ENCODE measurements around the gene GNB1.

Gene GNB1

DNA sequence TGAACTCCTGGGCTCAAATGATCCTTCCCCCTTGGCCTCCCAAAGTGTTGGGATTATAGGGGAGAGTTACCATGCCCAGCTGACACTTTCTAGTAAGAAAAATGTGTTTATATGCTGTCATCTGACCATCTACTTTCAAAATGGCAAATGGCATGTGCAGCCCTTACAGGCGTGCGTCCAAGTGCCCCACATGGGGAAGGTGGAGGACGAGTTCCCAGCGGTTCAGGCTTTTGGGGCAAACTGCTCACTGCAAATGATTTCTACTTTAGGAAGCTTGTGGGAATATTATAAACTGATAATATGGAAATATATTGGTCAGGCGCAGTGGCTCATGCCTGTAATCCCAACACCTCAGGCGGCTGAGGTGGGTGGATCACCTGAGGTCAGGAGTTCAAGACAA is 71.1 kb downstream of the GNB1 start:
- Histone ChIP-seq H3K4me1 (ENCODE audit: insufficient read depth, low read length) (no peaks in the 10 kb centered on the region), H3K4me3 (ENCODE audit: low read length) (no peak overlapping the region), H3K27ac (ENCODE audit: low read length) (no peak overlapping the region), H3K9me3 (ENCODE audit: insufficient read depth, low read depth, low read length) (no peaks in the 10 kb centered on the region), H3K36me3 (ENCODE audit: insufficient read depth, low read depth, low read length) (peaks cover 72% of the 10 kb centered on the region), H3K27me3 (ENCODE audit: insufficient read depth, low read length) (no peaks in the 10 kb centered on the region), H3K9ac (ENCODE audit: low read depth, low read length) (no peak overlapping the region)

DNA sequence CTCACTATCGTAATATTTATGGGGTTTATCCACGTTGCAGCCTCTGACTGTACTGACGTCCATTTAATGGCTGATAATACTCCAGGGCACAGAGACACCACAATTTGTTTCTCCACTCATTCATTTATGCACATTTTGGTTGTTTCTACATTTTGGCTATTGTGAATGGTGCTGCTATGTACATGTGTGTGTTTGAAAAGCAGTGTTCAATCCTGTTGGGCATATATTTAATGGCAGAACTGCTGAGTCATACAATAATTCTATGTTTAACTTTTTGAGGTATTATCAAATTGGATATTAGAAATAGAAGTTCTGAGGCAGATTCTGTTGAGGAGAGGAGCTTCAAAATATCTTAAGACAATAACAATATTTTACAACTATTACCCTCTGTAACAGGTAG is 73.7 kb downstream of the GNB1 start:
- no peaks in the 10 kb centered on the region for H3K27me3 ChIP-seq (ENCODE audit: insufficient read depth, low read length)
- H3K27ac ChIP-seq (ENCODE audit: low read length) = no peak overlapping the region
- H3K36me3 ChIP-seq (ENCODE audit: insufficient read depth, low read depth, low read length) = peaks cover 73% of the 10 kb centered on the region
- no peak overlapping the region for H3K4me3 ChIP-seq (ENCODE audit: low read length)
- H3K4me1 ChIP-seq (ENCODE audit: insufficient read depth, low read length) = no peaks in the 10 kb centered on the region
- no peak overlapping the region for H3K9ac ChIP-seq (ENCODE audit: low read depth, low read length)
- no peaks in the 10 kb centered on the region for H3K9me3 ChIP-seq (ENCODE audit: insufficient read depth, low read depth, low read length)

DNA sequence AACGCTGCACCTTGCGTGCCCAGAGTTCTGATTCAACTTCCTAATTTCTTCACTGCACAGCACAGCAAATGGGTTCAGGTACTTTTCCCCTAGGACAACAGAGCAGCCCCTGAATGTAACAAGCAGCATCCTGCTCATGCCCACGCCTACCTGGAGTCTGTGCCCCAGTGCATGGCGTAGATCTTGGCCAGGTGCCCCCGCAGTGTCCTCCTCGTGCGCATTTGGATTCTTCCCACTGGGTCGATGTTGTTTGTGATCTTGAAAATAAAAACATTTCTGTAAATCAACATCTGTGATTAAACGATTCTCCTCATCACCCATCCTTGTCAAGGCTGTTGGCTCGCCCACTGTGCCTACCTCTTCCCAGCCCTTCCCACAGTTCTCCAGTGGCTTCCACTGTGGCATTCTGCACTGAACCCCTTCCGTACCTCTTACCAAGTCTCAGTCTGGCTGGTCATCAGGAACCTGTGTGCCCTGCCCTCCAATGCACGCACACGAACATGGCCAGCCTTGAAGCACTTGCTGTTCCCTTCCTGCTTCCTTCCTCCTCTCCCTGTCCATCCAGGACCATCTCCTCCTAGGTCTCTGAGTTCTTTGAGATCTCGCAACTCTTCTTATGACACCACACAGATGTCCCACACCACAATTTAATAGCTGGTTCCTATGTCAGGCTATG is 75.1 kb downstream of the GNB1 start:
- H3K27ac ChIP-seq (ENCODE audit: low read length) = no peak overlapping the region
- no peaks in the 10 kb centered on the region for H3K4me1 ChIP-seq (ENCODE audit: insufficient read depth, low read length)
- H3K4me3 ChIP-seq (ENCODE audit: low read length) = no peak overlapping the region
- peaks cover 72% of the 10 kb centered on the region for H3K36me3 ChIP-seq (ENCODE audit: insufficient read depth, low read depth, low read length)
- no peaks in the 10 kb centered on the region for H3K27me3 ChIP-seq (ENCODE audit: insufficient read depth, low read length)
- H3K9ac ChIP-seq (ENCODE audit: low read depth, low read length) = no peak overlapping the region
- H3K9me3 ChIP-seq (ENCODE audit: insufficient read depth, low read depth, low read length) = no peaks in the 10 kb centered on the region

GRCh38 chr1:1809489-1809888 is 81.4 kb downstream of the GNB1 start:
- Histone ChIP-seq H3K9ac (ENCODE audit: low read depth, low read length) (no peak overlapping the region), H3K27ac (ENCODE audit: low read length) (no peak overlapping the region), H3K27me3 (ENCODE audit: insufficient read depth, low read length) (no peaks in the 10 kb centered on the region), H3K4me3 (ENCODE audit: low read length) (no peak overlapping the region), H3K4me1 (ENCODE audit: insufficient read depth, low read length) (no peaks in the 10 kb centered on the region), H3K36me3 (ENCODE audit: insufficient read depth, low read depth, low read length) (peaks cover 87% of the 10 kb centered on the region), H3K9me3 (ENCODE audit: insufficient read depth, low read depth, low read length) (no peaks in the 10 kb centered on the region)

DNA sequence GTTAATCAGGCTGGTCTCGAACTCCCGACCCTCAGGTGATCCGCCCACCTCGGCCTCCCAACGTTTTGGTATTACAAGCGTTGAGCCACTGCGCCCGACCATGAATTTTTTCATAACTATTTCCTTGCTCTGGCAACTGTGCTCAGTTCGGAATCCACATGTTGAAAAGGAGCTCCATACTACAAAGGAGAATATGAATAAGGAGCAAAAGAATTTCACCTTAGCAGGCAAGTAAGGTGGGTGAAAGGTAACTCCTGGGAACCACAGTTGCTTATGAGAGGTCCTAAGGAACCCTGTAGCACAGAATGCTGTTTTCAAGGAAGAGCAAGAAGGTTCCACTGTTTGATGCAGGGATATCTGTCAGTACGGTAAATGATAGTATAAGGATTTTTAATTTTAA is 82.7 kb downstream of the GNB1 start:
- Histone ChIP-seq H3K9ac (ENCODE audit: low read depth, low read length) (no peak overlapping the region), H3K27ac (ENCODE audit: low read length) (no peak overlapping the region), H3K9me3 (ENCODE audit: insufficient read depth, low read depth, low read length) (no peaks in the 10 kb centered on the region), H3K4me3 (ENCODE audit: low read length) (no peak overlapping the region), H3K27me3 (ENCODE audit: insufficient read depth, low read length) (no peaks in the 10 kb centered on the region), H3K36me3 (ENCODE audit: insufficient read depth, low read depth, low read length) (peaks cover 85% of the 10 kb centered on the region), H3K4me1 (ENCODE audit: insufficient read depth, low read length) (no peaks in the 10 kb centered on the region)

- H3K4me1 ChIP-seq (ENCODE audit: insufficient read depth, low read length) = no peaks in the 10 kb centered on the region
- H3K9me3 ChIP-seq (ENCODE audit: insufficient read depth, low read depth, low read length) = no peaks in the 10 kb centered on the region
- no peak overlapping the region for H3K4me3 ChIP-seq (ENCODE audit: low read length)
- no peaks in the 10 kb centered on the region for H3K27me3 ChIP-seq (ENCODE audit: insufficient read depth, low read length)
- no peak overlapping the region for H3K27ac ChIP-seq (ENCODE audit: low read length)
- H3K9ac ChIP-seq (ENCODE audit: low read depth, low read length) = no peak overlapping the region
- H3K36me3 ChIP-seq (ENCODE audit: insufficient read depth, low read depth, low read length) = peaks cover 88% of the 10 kb centered on the region
Measured at GRCh38 chr1:1806890-1807289, 84.0 kb downstream of the GNB1 start.

GRCh38 chr1:1804301-1804700 is 86.6 kb downstream of the GNB1 start:
- no peak overlapping the region for H3K4me3 ChIP-seq (ENCODE audit: low read length)
- no peaks in the 10 kb centered on the region for H3K27me3 ChIP-seq (ENCODE audit: insufficient read depth, low read length)
- no peaks in the 10 kb centered on the region for H3K9me3 ChIP-seq (ENCODE audit: insufficient read depth, low read depth, low read length)
- H3K4me1 ChIP-seq (ENCODE audit: insufficient read depth, low read length) = no peaks in the 10 kb centered on the region
- H3K27ac ChIP-seq (ENCODE audit: low read length) = no peak overlapping the region
- H3K9ac ChIP-seq (ENCODE audit: low read depth, low read length) = no peak overlapping the region
- H3K36me3 ChIP-seq (ENCODE audit: insufficient read depth, low read depth, low read length) = peaks cover 92% of the 10 kb centered on the region

- Histone ChIP-seq H3K9ac (ENCODE audit: low read depth, low read length) (no peak overlapping the region), H3K27ac (ENCODE audit: low read length) (no peak overlapping the region), H3K4me1 (ENCODE audit: insufficient read depth, low read length) (no peaks in the 10 kb centered on the region), H3K9me3 (ENCODE audit: insufficient read depth, low read depth, low read length) (no peaks in the 10 kb centered on the region), H3K4me3 (ENCODE audit: low read length) (no peak overlapping the region), H3K27me3 (ENCODE audit: insufficient read depth, low read length) (no peaks in the 10 kb centered on the region), H3K36me3 (ENCODE audit: insufficient read depth, low read depth, low read length) (peaks cover 91% of the 10 kb centered on the region)
Measured at GRCh38 chr1:1802871-1803270, 88.0 kb downstream of the GNB1 start.

DNA sequence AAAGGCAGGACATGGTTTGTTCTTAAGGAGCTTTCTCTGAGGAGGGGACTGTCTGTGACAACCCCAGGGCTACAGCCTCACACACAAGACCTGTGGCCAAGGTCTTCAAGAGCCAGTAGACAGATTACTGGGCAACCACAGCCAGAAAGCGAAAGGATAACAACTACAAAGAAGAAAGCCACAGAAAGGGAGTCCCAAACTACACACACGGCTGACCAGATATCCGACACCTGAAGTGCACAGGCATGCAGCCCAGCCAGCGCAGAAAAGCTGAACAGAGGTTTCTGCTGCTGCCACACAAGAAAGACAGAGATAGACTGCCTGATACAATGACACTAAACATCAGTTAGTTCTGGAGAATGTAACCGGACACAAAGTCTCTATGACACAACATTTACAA is 91.2 kb downstream of the GNB1 start:
- Histone ChIP-seq H3K9me3 (ENCODE audit: insufficient read depth, low read depth, low read length) (no peaks in the 10 kb centered on the region), H3K4me1 (ENCODE audit: insufficient read depth, low read length) (no peaks in the 10 kb centered on the region), H3K9ac (ENCODE audit: low read depth, low read length) (no peak overlapping the region), H3K27me3 (ENCODE audit: insufficient read depth, low read length) (no peaks in the 10 kb centered on the region), H3K27ac (ENCODE audit: low read length) (no peak overlapping the region), H3K4me3 (ENCODE audit: low read length) (no peak overlapping the region), H3K36me3 (ENCODE audit: insufficient read depth, low read depth, low read length) (peaks cover 94% of the 10 kb centered on the region)

- Histone ChIP-seq H3K9ac (ENCODE audit: low read depth, low read length) (no peak overlapping the region), H3K4me3 (ENCODE audit: low read length) (no peak overlapping the region), H3K27me3 (ENCODE audit: insufficient read depth, low read length) (no peaks in the 10 kb centered on the region), H3K4me1 (ENCODE audit: insufficient read depth, low read length) (no peaks in the 10 kb centered on the region), H3K9me3 (ENCODE audit: insufficient read depth, low read depth, low read length) (no peaks in the 10 kb centered on the region), H3K27ac (ENCODE audit: low read length) (no peak overlapping the region), H3K36me3 (ENCODE audit: insufficient read depth, low read depth, low read length) (peaks cover 98% of the 10 kb centered on the region)
Measured at GRCh38 chr1:1797731-1798341, 93.1 kb downstream of the GNB1 start.

DNA sequence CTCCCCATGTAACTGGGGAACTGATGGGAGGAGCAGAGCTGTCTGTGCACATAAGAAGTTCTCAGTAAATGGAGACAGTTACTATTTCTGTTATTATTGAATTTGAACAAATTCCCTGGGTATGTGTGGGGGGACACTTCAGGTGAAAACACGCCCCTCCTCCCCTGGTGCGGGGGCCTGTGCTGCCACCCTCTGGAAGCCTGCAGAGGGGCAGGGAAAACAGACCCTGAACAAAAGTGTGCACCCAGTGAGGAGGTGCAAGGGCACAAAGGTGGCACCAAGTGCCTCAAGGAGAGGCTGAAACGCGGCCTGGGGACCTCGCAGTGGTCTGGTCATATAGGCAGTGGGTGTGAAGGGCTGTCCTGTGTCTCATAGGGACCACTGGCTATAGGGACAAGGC is 94.4 kb downstream of the GNB1 start:
- no peaks in the 10 kb centered on the region for H3K27me3 ChIP-seq (ENCODE audit: insufficient read depth, low read length)
- H3K9me3 ChIP-seq (ENCODE audit: insufficient read depth, low read depth, low read length) = no peaks in the 10 kb centered on the region
- no peak overlapping the region for H3K4me3 ChIP-seq (ENCODE audit: low read length)
- peaks cover 98% of the 10 kb centered on the region for H3K36me3 ChIP-seq (ENCODE audit: insufficient read depth, low read depth, low read length)
- no peak overlapping the region for H3K27ac ChIP-seq (ENCODE audit: low read length)
- H3K4me1 ChIP-seq (ENCODE audit: insufficient read depth, low read length) = no peaks in the 10 kb centered on the region
- no peak overlapping the region for H3K9ac ChIP-seq (ENCODE audit: low read depth, low read length)

DNA sequence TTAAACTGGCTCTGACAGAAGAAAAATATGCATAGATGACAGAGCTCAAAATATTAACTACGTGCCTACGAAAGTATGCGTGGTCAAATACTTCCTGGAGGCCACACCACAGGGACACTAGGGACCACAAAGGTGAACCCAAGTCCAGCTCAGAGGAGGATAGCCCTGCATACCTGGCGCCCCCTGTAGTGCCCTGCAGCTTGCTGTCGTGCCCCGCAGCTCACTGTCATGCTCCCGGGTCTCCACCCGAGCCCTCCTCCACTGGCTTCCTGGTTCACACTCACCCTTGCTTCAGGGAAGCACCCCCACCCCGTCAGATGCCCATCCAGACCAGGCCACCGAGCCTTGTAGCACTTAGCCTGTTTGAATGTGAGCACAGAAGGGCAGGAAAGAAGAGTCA is 95.9 kb downstream of the GNB1 start:
- Histone ChIP-seq H3K27ac (ENCODE audit: low read length) (no peak overlapping the region), H3K4me1 (ENCODE audit: insufficient read depth, low read length) (no peaks in the 10 kb centered on the region), H3K27me3 (ENCODE audit: insufficient read depth, low read length) (no peaks in the 10 kb centered on the region), H3K4me3 (ENCODE audit: low read length) (no peak overlapping the region), H3K36me3 (ENCODE audit: insufficient read depth, low read depth, low read length) (peaks cover 95% of the 10 kb centered on the region), H3K9ac (ENCODE audit: low read depth, low read length) (no peak overlapping the region), H3K9me3 (ENCODE audit: insufficient read depth, low read depth, low read length) (no peaks in the 10 kb centered on the region)
